Measurements from ENCODE around the gene GSE1.

GSE1 gene

DNA sequence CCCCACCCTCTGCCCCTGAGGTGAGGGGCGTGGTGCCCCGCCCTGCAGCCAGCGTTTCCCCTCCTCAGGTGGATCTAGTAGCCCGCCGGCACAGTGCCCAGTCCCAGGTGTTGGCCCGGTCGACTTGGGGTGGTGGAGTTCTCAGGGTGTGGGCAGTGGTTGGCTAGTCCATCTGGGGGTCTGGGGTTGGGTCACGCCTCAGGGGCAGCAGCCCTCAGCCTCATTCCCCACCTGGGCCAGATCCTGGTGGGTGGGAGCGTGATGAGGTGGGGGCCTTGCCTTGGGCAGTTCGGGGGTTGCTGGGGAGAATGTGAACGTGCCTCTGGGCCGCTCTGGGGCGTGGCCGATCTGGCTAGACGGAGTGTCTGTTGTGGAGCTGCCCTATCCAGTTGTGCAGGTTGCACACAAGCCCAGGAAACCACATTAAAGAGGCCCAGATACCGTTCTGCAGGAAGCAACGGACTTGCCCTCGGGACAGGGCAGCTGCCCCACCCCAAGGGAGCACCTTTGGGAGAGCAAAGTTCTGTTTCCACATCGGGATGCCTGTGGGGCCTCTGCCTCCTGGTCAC lies 32.0 kb downstream of the GSE1 start:
- H3K27ac ChIP-seq (replicated peaks) = no peak overlapping the region
- H3K4me3 ChIP-seq (replicated peaks; ENCODE audit: insufficient read depth, low read length) = no peak overlapping the region
- TF ChIP-seq SPI1 (IDR thresholded peaks at IDR 0.05; ENCODE audit: borderline replicate concordance, low read depth) (no peak), REST (IDR thresholded peaks at IDR 0.05; ENCODE audit: insufficient replicate concordance, low read depth) (no peak), GABPA (IDR thresholded peaks at IDR 0.05; ENCODE audit: low read depth) (no peak), POLR2AphosphoS5 (IDR thresholded peaks at IDR 0.05; ENCODE audit: low read depth) (no peak), CTCF (IDR thresholded peaks at IDR 0.05; ENCODE audit: insufficient read depth, low read length) (no peak)
- no peaks in the 10 kb centered on the region for H3K27me3 ChIP-seq (ENCODE audit: insufficient read depth, poor library complexity, severe bottlenecking)
- no peak for DNase-seq (ENCODE audit: low read depth in 1 of 2, low spot score in 1 of 2)

GRCh38 chr16:85646358-85646907 lies 33.3 kb downstream of the GSE1 start:
- Histone ChIP-seq H3K27me3 (ENCODE audit: insufficient read depth, poor library complexity, severe bottlenecking) (no peaks in the 10 kb centered on the region), H3K27ac (replicated peaks) (no peak overlapping the region)
- DNase-seq (ENCODE audit: low read depth in 1 of 2, low spot score in 1 of 2) = no peak

More at GRCh38 chr16:85646358-85646907, 33.3 kb downstream of the GSE1 start:
- H3K4me3 ChIP-seq (replicated peaks; ENCODE audit: insufficient read depth, low read length) = no peak overlapping the region
- no peak for TF ChIP-seq CTCF (IDR thresholded peaks at IDR 0.05; ENCODE audit: insufficient read depth, low read length)
- TF ChIP-seq POLR2AphosphoS5 (IDR thresholded peaks at IDR 0.05; ENCODE audit: low read depth) = no peak
- no peak for TF ChIP-seq REST (IDR thresholded peaks at IDR 0.05; ENCODE audit: insufficient replicate concordance, low read depth)
- TF ChIP-seq SPI1 (IDR thresholded peaks at IDR 0.05; ENCODE audit: borderline replicate concordance, low read depth) = no peak
- no peak for TF ChIP-seq GABPA (IDR thresholded peaks at IDR 0.05; ENCODE audit: low read depth)

Measured in HL-60 (cell line).